ENCODE measurements around the gene CLEC11A.

- no peak for TF ChIP-seq CTCF (IDR thresholded peaks at IDR 0.05)
- no peak for TF ChIP-seq POLR2A (IDR thresholded peaks at IDR 0.05)
- TF ChIP-seq POLR2AphosphoS5 (IDR thresholded peaks at IDR 0.05) = no peak
Observed at GRCh38 chr19:50725911-50726230, 2.7 kb downstream of the CLEC11A start.
